Mucosa of stomach (tissue), 1 donor: Measurements from ENCODE around the gene FLNB.

Source experiments
- H3K27me3 ChIP-seq: one replicate; pipeline ENCODE4 v1.7.0; 2013; ENCODE audit warnings: mild to moderate bottlenecking, low read length; ENCODE audit not compliant: control insufficient read depth, insufficient read depth
- H3K36me3 ChIP-seq: one replicate; pipeline ENCODE4 v1.7.0; 2013; ENCODE audit warnings: low read length; ENCODE audit not compliant: control insufficient read depth, insufficient read depth
- H3K4me1 ChIP-seq: one replicate; pipeline ENCODE4 v1.7.0; 2013; ENCODE audit warnings: mild to moderate bottlenecking, low read length; ENCODE audit not compliant: control insufficient read depth, insufficient read depth
- H3K4me3 ChIP-seq: one replicate; pipeline ENCODE4 v1.7.0; 2013; ENCODE audit warnings: low read length
- H3K9ac ChIP-seq: one replicate; pipeline ENCODE4 v1.7.0; 2013; ENCODE audit warnings: mild to moderate bottlenecking, low read length, moderate library complexity
- H3K9me3 ChIP-seq: one replicate; pipeline ENCODE4 v1.7.0; 2013; ENCODE audit warnings: mild to moderate bottlenecking, low read length, moderate library complexity; ENCODE audit not compliant: control insufficient read depth
- donor health status: Pancreatic carcinoma.

FLNB gene

GRCh38 chr3:58101499-58102389 is 93.5 kb downstream of the FLNB start:
- H3K36me3 ChIP-seq: peaks cover 27% of the 10 kb centered on the region

GRCh38 chr3:58102390-58102750 is 94.1 kb downstream of the FLNB start:
- Histone ChIP-seq H3K27me3 (no peaks in the 10 kb centered on the region), H3K36me3 (peaks cover 27% of the 10 kb centered on the region), H3K9me3 (no peaks in the 10 kb centered on the region), H3K4me3 (no peak overlapping the region), H3K9ac (no peak overlapping the region), H3K4me1 (peaks cover 22% of the 10 kb centered on the region)

More at GRCh38 chr3:58101499-58102389, 93.5 kb downstream of the FLNB start:
- H3K9ac ChIP-seq: no peak overlapping the region
- H3K4me1 ChIP-seq: peaks cover 22% of the 10 kb centered on the region
- no peaks in the 10 kb centered on the region for H3K9me3 ChIP-seq
- no peak overlapping the region for H3K4me3 ChIP-seq
- H3K27me3 ChIP-seq: no peaks in the 10 kb centered on the region

DNA sequence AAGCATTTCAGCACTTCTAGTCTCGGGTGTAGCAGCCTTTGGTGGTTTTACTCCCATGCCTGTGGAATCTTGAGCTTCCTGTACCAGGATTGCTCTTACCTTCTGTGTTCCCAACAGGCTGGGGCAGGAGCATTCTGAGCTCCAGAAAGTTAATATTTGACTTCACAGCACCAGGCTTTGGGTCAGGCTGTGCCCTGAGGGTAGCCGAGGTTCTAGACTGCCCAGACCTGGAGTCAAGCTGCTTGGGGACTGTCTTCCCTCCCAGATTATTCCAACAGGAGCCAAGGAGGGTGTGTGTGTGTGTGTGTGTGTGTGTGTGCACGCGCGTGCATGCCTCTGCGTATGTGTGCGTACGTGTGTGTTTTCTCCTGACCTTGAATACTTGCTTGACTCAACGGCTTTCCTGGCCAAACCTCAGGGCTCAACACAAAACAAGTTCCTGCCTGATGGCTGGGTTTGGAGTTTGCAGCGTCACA is 94.8 kb downstream of the FLNB start:
- Histone ChIP-seq H3K27me3 (no peaks in the 10 kb centered on the region), H3K4me3 (no peak overlapping the region), H3K9me3 (no peaks in the 10 kb centered on the region), H3K4me1 (peaks cover 22% of the 10 kb centered on the region), H3K36me3 (peaks cover 27% of the 10 kb centered on the region), H3K9ac (no peak overlapping the region)

GRCh38 chr3:58104151-58104550 is 95.9 kb downstream of the FLNB start:
- Histone ChIP-seq H3K4me1 (peaks cover 22% of the 10 kb centered on the region), H3K36me3 (peaks cover 19% of the 10 kb centered on the region), H3K9ac (no peak overlapping the region), H3K27me3 (no peaks in the 10 kb centered on the region), H3K4me3 (no peak overlapping the region), H3K9me3 (no peaks in the 10 kb centered on the region)

DNA sequence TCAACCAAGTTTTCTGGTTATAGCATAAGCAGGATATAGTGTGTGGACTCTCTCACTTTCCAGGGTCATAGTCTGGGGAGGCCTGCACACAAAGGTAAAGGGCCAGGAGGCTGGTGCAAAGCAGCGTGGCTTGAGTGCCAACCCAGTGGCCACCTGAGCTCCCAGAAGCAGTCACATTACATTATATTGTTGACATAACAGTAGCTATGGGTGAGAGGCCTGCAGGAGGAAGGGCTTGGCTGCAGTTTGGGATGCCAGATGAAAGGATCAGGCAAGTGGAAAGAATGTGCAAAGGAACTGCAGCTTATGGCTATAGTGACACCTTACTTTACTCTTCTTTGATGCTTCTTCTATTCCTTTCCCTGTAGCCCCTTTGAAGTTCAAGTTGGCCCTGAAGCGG is 96.5 kb downstream of the FLNB start:
- Histone ChIP-seq H3K9me3 (no peaks in the 10 kb centered on the region), H3K36me3 (peaks cover 19% of the 10 kb centered on the region), H3K4me3 (no peak overlapping the region), H3K4me1 (peaks cover 22% of the 10 kb centered on the region), H3K9ac (no peak overlapping the region), H3K27me3 (no peaks in the 10 kb centered on the region)

DNA sequence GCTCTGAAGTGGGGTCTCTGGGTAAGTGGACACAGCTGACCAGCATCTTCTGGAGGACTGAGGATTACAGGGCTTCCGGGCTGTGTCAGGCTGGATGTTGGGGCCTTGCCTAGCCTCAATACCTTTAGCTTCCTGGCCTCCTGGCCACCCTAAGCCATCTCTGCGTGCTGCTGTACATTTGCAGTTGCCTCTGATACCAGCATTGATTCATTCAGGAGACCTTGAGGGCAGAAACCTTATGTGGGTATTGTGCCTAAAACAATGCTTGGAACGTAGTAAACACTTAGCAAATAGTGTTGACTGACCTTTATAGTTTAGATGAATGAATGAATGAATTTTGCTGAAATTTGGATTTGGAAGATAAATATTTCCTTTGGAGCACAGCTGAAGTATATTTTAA is 97.0 kb downstream of the FLNB start:
- Histone ChIP-seq H3K9me3 (no peaks in the 10 kb centered on the region), H3K4me3 (no peak overlapping the region), H3K27me3 (no peaks in the 10 kb centered on the region), H3K4me1 (peaks cover 22% of the 10 kb centered on the region), H3K9ac (no peak overlapping the region), H3K36me3 (peaks cover 23% of the 10 kb centered on the region)

- peaks cover 23% of the 10 kb centered on the region for H3K36me3 ChIP-seq
- H3K4me3 ChIP-seq: no peak overlapping the region
- H3K9me3 ChIP-seq: no peaks in the 10 kb centered on the region
- H3K27me3 ChIP-seq: no peaks in the 10 kb centered on the region
- peaks cover 26% of the 10 kb centered on the region for H3K4me1 ChIP-seq
- H3K9ac ChIP-seq: no peak overlapping the region
These were observed 97.8 kb downstream of the FLNB start for GRCh38 chr3:58106061-58106460.

GRCh38 chr3:58106640-58107039 is 98.4 kb downstream of the FLNB start:
- H3K27me3 ChIP-seq: no peaks in the 10 kb centered on the region
- H3K9me3 ChIP-seq: no peaks in the 10 kb centered on the region
- peaks cover 26% of the 10 kb centered on the region for H3K4me1 ChIP-seq
- H3K9ac ChIP-seq: no peak overlapping the region
- peaks cover 23% of the 10 kb centered on the region for H3K36me3 ChIP-seq
- no peak overlapping the region for H3K4me3 ChIP-seq

DNA sequence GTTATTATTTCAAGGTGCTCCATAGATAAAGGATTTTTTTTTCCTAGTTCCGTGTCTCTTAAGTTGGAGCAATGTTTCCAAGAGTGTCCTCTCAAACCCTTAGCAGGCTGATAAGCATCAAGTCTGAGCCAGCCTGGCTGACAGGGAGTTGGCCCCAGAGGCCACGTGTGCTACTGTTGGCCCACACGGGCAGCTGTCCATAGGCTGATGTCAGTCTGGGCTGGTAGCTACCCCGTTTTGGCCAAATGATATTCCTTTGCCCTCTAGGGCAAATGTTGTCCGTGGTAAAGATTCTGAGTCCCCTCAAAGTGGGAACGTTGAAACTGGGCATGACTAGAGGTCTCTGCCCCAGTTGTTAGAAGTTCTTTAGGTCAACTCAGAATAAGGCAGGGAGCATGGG is 99.4 kb downstream of the FLNB start:
- Histone ChIP-seq H3K4me1 (peaks cover 25% of the 10 kb centered on the region), H3K9me3 (no peaks in the 10 kb centered on the region), H3K36me3 (peaks cover 23% of the 10 kb centered on the region)

GRCh38 chr3:58109752-58110151 is 101.5 kb downstream of the FLNB start:
- peaks cover 19% of the 10 kb centered on the region for H3K4me1 ChIP-seq
- no peak overlapping the region for H3K9ac ChIP-seq
- peaks cover 13% of the 10 kb centered on the region for H3K36me3 ChIP-seq
- H3K4me3 ChIP-seq: no peak overlapping the region
- no peaks in the 10 kb centered on the region for H3K27me3 ChIP-seq
- H3K9me3 ChIP-seq: no peaks in the 10 kb centered on the region

More for the DNA sequence above, 99.4 kb downstream of the FLNB start:
- H3K9ac ChIP-seq: no peak overlapping the region
- H3K27me3 ChIP-seq: no peaks in the 10 kb centered on the region
- no peak overlapping the region for H3K4me3 ChIP-seq

- no peaks in the 10 kb centered on the region for H3K9me3 ChIP-seq
- H3K36me3 ChIP-seq: peaks cover 7% of the 10 kb centered on the region
These were observed 103.4 kb downstream of the FLNB start for GRCh38 chr3:58111513-58112184.

GRCh38 chr3:58112185-58112535 is 103.9 kb downstream of the FLNB start:
- H3K9ac ChIP-seq: no peak overlapping the region
- no peaks in the 10 kb centered on the region for H3K9me3 ChIP-seq
- no peaks in the 10 kb centered on the region for H3K27me3 ChIP-seq
- peaks cover 36% of the 10 kb centered on the region for H3K4me1 ChIP-seq
- H3K36me3 ChIP-seq: peaks cover 7% of the 10 kb centered on the region
- H3K4me3 ChIP-seq: no peak overlapping the region

More at GRCh38 chr3:58111513-58112184, 103.4 kb downstream of the FLNB start:
- no peak overlapping the region for H3K9ac ChIP-seq
- H3K27me3 ChIP-seq: no peaks in the 10 kb centered on the region
- H3K4me1 ChIP-seq: peaks cover 31% of the 10 kb centered on the region
- no peak overlapping the region for H3K4me3 ChIP-seq
